Activated T-cell treated with anti-CD3 and anti-CD28 coated beads for 48 hours (primary cell): ENCODE data around the gene BTRC.

Experiments
- DNase-seq: peaks from one replicate; pipeline ENCODE4 v3.0.0-alpha.2; 2020; ENCODE audit warnings: low read depth

The BTRC gene

DNA sequence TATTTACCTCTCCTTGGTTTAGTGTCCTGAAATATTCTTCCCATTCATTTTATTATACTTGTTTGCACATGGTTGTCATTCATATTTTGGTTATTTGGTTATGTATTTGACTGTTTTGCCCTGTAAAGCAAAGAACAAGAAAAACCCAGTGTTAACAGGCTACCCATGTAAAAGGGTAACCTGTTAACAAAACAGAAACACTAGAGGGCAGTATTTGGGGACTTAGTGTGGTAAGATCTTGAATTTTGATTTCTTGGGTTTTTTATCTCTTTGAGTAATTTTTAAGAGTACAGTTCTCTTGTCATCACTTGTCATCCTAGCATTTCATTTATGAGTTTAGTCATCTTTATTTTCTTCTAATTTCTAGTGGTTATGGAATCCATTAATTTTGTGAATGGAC, 182.8 kb downstream of the BTRC start:
- no peak for DNase-seq

DNA sequence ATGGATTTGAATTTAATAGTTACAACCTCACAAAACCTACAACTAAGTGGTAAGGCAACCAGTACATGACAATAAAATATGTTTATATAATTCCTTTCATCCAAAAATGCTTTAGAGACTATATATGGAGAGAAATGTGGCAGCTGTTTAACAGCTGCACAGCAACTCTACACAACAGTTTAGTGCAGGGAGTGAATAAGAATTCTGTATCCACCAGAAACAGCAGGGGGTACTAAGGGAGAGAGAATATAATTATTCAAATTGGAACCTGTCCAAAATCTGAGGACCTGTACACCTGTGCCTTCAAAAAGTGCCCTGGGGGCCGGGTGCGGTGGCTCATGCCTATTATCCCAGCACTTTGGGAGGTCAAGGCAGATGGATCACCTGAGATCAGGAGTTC, 184.5 kb downstream of the BTRC start:
- DNase-seq: no peak

DNA sequence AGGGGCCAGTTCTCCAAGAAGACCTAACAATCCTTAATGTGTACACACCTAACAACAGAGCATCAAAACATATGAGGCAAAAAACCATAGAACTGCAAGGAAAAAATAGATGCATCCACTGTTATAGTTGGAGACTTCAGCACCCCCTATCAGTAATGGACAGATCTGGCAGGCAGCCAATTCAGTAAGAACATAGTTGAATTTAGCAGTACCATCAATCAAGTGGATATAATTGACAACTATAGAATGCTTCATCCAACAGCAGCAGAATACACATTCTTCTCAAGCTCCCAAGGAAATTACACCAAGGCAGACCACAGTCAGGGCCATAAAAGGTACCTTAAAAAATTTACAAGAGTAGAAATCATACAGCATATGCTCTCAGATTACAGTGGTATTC, 191.9 kb downstream of the BTRC start:
- no peak for DNase-seq

GRCh38 chr10:101550965-101551364, 197.0 kb downstream of the BTRC start:
- DNase-seq: no peak

DNA sequence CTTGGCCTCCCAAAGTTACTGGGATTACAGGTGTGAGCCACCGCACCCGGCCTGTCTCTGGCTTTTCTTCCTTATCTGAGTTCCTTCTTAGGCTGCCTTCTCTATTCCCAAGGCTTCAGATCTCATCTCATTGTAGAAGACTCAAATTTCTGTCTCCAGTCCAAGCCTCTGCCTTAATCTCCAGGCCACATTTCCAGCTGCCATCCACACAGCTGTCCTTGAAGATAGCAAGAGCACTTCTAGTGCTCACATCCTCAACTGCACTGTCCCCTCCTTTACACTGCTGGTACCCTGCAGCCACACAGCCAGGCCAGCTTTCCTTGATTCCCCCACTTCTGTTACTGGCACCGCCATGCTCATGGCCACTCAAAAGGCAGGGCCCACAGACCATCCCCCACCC, 198.5 kb downstream of the BTRC start:
- DNase-seq: no peak

DNA sequence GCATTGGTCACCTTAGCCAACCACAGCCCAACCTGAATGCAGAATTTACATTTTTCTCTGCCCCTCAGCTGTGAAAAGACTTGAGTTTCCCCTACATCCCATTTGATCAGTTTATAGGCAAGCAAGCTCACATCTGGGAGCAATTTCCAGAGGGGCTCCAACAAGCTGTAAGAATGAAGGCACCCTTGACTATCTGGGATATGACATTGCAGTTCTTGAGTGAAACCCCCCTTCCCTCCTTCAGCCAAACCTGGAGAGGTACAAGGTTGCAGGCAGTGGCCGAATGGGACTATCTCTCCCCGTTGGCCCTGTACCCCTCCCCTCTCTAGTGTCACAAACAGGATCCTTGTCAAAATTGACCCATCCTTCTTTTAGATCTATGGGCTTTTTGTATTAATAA, 203.6 kb downstream of the BTRC start:
- no peak for DNase-seq

DNA sequence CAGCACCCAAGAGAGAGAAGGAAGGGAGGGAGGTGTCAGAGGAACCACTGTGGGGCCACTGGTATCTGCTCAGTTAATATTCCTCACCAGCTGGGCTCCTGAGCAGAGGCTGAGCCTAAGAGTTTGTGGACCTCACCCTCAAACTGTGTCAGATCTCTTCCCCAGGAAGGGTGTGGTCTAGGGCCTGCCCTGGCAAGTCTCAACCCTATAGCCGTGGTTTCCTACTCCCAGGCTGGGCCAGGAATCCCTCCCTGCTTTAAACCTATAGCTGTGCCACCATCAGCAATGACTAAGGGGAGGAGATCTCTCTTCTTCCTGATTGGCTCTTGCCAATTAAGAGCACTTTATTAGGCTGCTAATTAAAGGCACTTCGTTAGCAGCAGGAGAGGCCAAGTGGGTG, 204.2 kb downstream of the BTRC start:
- no peak for DNase-seq

- DNase-seq: no peak
These were observed 205.0 kb downstream of the BTRC start for GRCh38 chr10:101558671-101559595.

GRCh38 chr10:101559596-101560297, 205.8 kb downstream of the BTRC start:
- no peak for DNase-seq

GRCh38 chr10:101560298-101561067, 206.5 kb downstream of the BTRC start:
- no peak for DNase-seq

GRCh38 chr10:101561068-101561915, 207.3 kb downstream of the BTRC start:
- no peak for DNase-seq

DNA sequence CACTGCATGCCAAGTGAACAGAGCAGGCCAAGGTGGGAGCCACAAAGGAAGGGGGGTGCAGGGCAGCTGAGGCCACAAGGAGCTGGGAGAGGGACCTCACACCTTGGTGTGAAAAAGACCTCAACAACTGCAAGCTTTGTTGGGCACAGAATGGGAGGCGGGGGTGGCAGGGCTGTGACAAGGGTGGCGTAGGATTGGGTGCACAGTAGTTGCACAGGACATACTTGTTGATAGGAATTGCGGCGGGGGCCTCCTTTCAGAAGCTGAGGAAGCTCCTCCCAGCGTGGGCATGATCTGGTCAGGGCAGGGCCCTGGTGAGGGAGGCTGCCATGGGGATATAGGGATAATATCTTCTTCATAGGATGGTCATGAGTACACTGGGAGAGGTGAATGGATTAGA, 208.3 kb downstream of the BTRC start:
- no peak for DNase-seq

DNA sequence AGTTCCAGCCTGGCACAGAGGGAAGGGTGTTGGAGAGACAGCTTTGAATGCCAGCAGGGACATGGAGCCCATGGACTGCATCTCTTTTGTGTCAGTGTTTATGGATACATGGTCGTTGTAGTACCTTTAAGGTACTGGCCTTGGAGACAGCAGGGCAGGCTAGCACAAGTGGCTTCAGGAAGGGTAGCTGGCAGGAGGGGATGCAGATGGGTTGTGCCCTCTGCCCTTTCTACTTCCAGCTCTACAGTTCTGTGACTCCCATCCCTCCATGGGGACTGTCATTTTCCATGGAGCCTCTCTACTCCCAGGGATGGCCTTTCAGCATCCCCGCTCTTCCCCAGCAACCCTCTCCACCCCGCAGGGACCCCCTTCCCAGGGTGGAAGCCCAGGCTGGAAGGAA, 209.0 kb downstream of the BTRC start:
- DNase-seq: no peak

- no peak for DNase-seq
These were observed 209.6 kb downstream of the BTRC start for GRCh38 chr10:101563497-101564040.

- no peak for DNase-seq
These were observed 210.6 kb downstream of the BTRC start for GRCh38 chr10:101564490-101564991.

- no peak for DNase-seq
These were observed 211.5 kb downstream of the BTRC start for GRCh38 chr10:101565370-101565900.

- no peak for DNase-seq
These were observed 212.0 kb downstream of the BTRC start for GRCh38 chr10:101565936-101566332.

GRCh38 chr10:101566333-101567164, 212.6 kb downstream of the BTRC start:
- DNase-seq: no peak

DNA sequence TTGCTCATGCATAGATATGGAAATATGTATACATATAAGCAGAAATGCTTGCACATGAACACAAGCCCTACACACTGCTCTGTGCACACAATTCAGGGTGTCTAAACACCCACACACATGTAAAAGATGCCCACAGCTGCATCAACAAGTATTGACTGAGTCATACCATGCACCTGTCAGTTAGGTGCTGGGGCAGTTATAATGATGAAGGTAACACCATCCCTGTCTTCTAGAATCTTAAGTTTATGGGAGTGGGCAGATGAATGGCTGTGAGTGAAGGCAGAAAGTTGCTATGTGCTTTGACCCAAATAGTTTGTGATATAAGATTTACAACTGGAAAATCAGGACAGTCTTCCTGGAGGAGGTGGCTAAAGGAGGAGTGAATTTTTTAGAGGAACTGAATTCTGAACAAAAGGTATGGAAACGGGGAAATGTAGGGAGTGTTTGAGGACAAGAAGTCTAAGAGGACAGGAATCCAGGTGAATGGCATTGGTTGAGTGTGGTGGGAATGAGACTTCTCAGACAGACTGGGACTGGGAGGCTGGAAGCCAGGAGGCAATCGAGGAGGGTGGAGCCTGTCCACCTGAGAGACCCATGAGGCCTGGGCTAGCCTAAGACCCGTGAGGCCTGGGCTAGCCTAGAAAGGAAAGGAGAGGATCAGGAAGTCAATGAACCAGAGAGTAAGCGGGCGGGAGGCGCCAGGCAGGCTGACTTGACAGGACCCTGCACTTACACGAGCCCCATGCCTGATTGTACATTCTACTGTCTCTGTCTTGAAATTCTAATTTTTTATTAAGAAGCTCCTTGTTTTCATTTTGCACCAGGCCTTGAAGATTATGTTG, 213.4 kb downstream of the BTRC start:
- no peak for DNase-seq
